ENCODE results near the gene DFFA. TPM values are rescaled to one million over a fixed set of nuclear protein-coding genes. Genes with fewer than 3 reads are reported as not detected.

DFFA gene
- total and polyA plus RNA-seq, 2 donors (not counting 3 experiments of a cell fraction or from before 2014, with no cell fraction given): 30.0 to 44.5 TPM

DNA sequence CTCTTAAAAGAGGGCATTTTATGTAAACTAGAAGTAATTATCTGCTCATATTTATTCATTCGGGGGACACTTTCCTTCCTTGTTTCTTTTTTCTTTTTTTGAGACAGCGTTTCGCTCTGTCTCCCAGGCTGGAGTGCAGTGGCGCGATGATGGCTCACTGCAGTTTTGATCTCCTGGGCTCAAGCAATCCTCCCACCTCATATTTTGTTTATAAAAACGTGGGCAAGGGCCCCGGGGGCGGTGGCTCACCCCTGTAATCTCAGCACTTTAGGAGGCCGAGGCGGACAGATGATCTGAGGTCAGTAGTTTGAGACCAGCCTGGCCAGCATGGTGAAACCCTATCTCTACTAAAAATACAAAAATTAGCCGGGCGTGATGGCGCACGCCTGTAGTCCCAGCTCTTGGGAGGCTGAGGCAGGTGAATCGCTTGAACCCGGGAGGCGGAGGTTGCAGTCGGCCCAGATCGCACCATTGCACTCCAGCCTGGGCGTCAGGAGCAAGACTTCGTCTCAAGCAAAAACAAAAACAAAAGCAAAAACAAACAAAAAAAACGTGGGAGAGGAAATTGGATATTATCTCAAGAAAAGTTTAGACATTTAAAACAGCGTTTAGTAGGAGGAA is 926 bp upstream of the DFFA start:
- Histone ChIP-seq H2AFZ (ENCODE audit: low read depth, low read length) (no peak overlapping the region), H3K79me2 (ENCODE audit: control insufficient read depth, insufficient read depth, low read length) (peaks cover 34% of the 10 kb centered on the region), H4K20me1 (replicated peaks; ENCODE audit: control insufficient read depth, extremely low read depth, insufficient read depth, low read length) (no peaks in the 10 kb centered on the region), H3K9me3 (replicated peaks; ENCODE audit: control insufficient read depth, insufficient read depth, low read length) (no peaks in the 10 kb centered on the region), H3K9me1 (replicated peaks; ENCODE audit: control insufficient read depth, extremely low read depth, insufficient read depth, low read length) (no peaks in the 10 kb centered on the region), H3K4me2 (ENCODE audit: insufficient read depth, low read length) (no peak overlapping the region), H3K27ac (ENCODE audit: insufficient read depth, low read depth, low read length) (no peak overlapping the region), H3K36me3 (ENCODE audit: control insufficient read depth in 2 of 2, extremely low read depth in 1 of 2, insufficient read depth in 2 of 2, low read length in 2 of 2) (peaks cover 0 to 2% of the 10 kb centered on the region in 2 experiments), H3K27me3 (ENCODE audit: control insufficient read depth in 2 of 2, insufficient read depth in 2 of 2, low read length in 2 of 2) (no peaks in the 10 kb centered on the region), H3K4me3 (replicated peaks in 1 of 3; ENCODE audit: insufficient read depth in 1 of 3, low read depth in 1 of 3, low read length in 3 of 3) (no peak overlapping the region), H3K4me1 (ENCODE audit: control insufficient read depth, extremely low read depth, insufficient read depth, low read length) (peaks cover 8% of the 10 kb centered on the region), H3K9ac (replicated peaks; ENCODE audit: extremely low read depth, insufficient read depth, low read length) (no peak overlapping the region)
- intact Hi-C loops (cut with micrococcal nuclease): no loop called here
- no peak for FAIRE-seq
- dilution Hi-C loops (cut with MboI; ENCODE audit: extremely low pct_ligation_motif_present, low sequenced_read_pairs): no loop called here
- BruUV-seq (replicated peaks): no TSS peak
- ChIA-PET POLR2A (interaction anchor here (1.0 kb wide), 1 partner anchor 42 kb away, joined by 3 read pairs; no protein-coding TSS in a partner anchor), CTCF (interaction anchor here (1.5 kb wide), 1 partner anchor 43 kb away, joined by 3 read pairs; the partner anchor contains the start of gene CENPS)
- no peak for DNase-seq (ENCODE audit: low read depth, low spot score)
- no peak for TF ChIP-seq EZH2 (IDR thresholded peaks at IDR 0.05; ENCODE audit: borderline replicate concordance, low read depth, low read length, severe bottlenecking)
- TF ChIP-seq, protein P1, sequence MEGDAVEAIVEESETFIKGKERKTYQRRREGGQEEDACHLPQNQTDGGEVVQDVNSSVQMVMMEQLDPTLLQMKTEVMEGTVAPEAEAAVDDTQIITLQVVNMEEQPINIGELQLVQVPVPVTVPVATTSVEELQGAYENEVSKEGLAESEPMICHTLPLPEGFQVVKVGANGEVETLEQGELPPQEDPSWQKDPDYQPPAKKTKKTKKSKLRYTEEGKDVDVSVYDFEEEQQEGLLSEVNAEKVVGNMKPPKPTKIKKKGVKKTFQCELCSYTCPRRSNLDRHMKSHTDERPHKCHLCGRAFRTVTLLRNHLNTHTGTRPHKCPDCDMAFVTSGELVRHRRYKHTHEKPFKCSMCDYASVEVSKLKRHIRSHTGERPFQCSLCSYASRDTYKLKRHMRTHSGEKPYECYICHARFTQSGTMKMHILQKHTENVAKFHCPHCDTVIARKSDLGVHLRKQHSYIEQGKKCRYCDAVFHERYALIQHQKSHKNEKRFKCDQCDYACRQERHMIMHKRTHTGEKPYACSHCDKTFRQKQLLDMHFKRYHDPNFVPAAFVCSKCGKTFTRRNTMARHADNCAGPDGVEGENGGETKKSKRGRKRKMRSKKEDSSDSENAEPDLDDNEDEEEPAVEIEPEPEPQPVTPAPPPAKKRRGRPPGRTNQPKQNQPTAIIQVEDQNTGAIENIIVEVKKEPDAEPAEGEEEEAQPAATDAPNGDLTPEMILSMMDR (IDR thresholded peaks at IDR 0.05; ENCODE audit: extremely low read depth in 1 of 2, insufficient read depth in 1 of 2, low read depth in 1 of 2, low read length in 2 of 2): no peak
- no peak for TF ChIP-seq FOS (IDR thresholded peaks at IDR 0.05; ENCODE audit: borderline replicate concordance, insufficient read depth, low read length)
- TF ChIP-seq JUN (IDR thresholded peaks at IDR 0.05; ENCODE audit: borderline replicate concordance, insufficient read depth, insufficient read length, low read depth): no peak
- TF ChIP-seq, protein P2, sequence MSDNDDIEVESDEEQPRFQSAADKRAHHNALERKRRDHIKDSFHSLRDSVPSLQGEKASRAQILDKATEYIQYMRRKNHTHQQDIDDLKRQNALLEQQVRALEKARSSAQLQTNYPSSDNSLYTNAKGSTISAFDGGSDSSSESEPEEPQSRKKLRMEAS (IDR thresholded peaks at IDR 0.05; ENCODE audit: insufficient read depth, insufficient read length): no peak
- no peak for TF ChIP-seq POLR2A (IDR thresholded peaks at IDR 0.05; ENCODE audit: low read depth, low read length)
- TF ChIP-seq GATA2 (IDR thresholded peaks at IDR 0.05; ENCODE audit: insufficient read depth, insufficient read length, low read depth, low read length): no peak
- TF ChIP-seq POLR2AphosphoS5 (IDR thresholded peaks at IDR 0.05; ENCODE audit: insufficient read depth, low read depth, low read length): no peak
- TF ChIP-seq MYC (IDR thresholded peaks at IDR 0.05; ENCODE audit: low read depth, low read length): no peak
